ENCODE results near the gene TAF4B.

DNA sequence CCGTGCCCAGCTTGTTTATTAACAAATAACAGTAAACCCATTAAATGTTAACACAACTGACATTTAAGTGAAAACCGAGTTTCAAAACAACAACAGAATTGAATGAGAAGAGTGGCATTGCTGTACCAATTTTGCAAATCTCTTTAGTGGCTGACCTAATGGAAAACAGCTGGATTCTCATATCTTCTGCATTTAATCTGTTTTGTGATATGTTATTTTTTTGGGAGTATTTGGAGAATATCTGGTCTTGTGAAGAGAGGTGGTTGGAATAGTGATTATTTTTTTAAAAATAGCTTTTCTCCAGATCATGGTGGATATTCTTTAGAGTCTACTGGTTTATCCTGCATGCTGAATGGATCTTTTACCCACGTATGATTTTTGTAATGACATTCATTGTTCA, 51.1 kb downstream of the TAF4B start:
- TF ChIP-seq CTCF (IDR thresholded peaks at IDR 0.05) = no peak
- TF ChIP-seq POLR2A (IDR thresholded peaks at IDR 0.05) = no peak
- no peak for TF ChIP-seq EP300 (IDR thresholded peaks at IDR 0.05)
- no peak for TF ChIP-seq POLR2AphosphoS5 (IDR thresholded peaks at IDR 0.05)
